ENCODE data around the gene FANCC.

- TF ChIP-seq TCF12 (IDR thresholded peaks at IDR 0.05) = no peak
- no peak for TF ChIP-seq TEAD4 (IDR thresholded peaks at IDR 0.05; ENCODE audit: borderline replicate concordance, insufficient read depth)
- TF ChIP-seq FOXM1 (IDR thresholded peaks at IDR 0.05; ENCODE audit: low read depth) = no peak
- TF ChIP-seq YY1 (IDR thresholded peaks at IDR 0.05; ENCODE audit: low read depth) = no peak
- TF ChIP-seq CTCF (IDR thresholded peaks at IDR 0.05) = no peak
- no peak for TF ChIP-seq EP300 (IDR thresholded peaks at IDR 0.05; ENCODE audit: borderline replicate concordance in 1 of 2, low read depth in 1 of 2, low read length in 1 of 2)
- no peak for TF ChIP-seq MAX (IDR thresholded peaks at IDR 0.05; ENCODE audit: low read depth)
- TF ChIP-seq FOSL2 (IDR thresholded peaks at IDR 0.05; ENCODE audit: borderline replicate concordance, low read depth) = no peak
- TF ChIP-seq POLR2AphosphoS5 (IDR thresholded peaks at IDR 0.05; ENCODE audit: low read depth, low read length) = no peak
- no peak for TF ChIP-seq SIN3A (IDR thresholded peaks at IDR 0.05; ENCODE audit: borderline replicate concordance, low read depth, low read length)
- TF ChIP-seq NFIC (IDR thresholded peaks at IDR 0.05; ENCODE audit: borderline replicate concordance) = no peak
These were observed 174.8 kb downstream of the FANCC start for GRCh38 chr9:95142728-95143127.
